IMR-90 (cell line): ENCODE results near the gene ETFA.

ENCODE experiments used
- CHD1 ChIP-seq: IDR thresholded peaks from 2 replicates; pipeline ENCODE4 v1.6.1; 2012; ENCODE audit warnings: low read depth, low read length, improper control_type of control experiment
- MXI1 ChIP-seq: IDR thresholded peaks from 2 replicates; pipeline ENCODE4 v1.6.1; 2012; ENCODE audit warnings: low read depth, mild to moderate bottlenecking, low read length, moderate library complexity, borderline replicate concordance
- POLR2A ChIP-seq: IDR thresholded peaks from 2 replicates; pipeline ENCODE4 v1.6.1; 2012; ENCODE audit warnings: mild to moderate bottlenecking, low read depth, low read length
- RAD21 ChIP-seq: IDR thresholded peaks from 2 replicates; pipeline ENCODE4 v1.6.1; 2012; ENCODE audit warnings: low read length, improper control_type of control experiment
- RFX5 ChIP-seq: IDR thresholded peaks from 2 replicates; pipeline ENCODE4 v1.8.0; 2012; ENCODE audit warnings: low read depth, mild to moderate bottlenecking, low read length, moderate library complexity
- SMC3 ChIP-seq: fragments of 150-350 bp; IDR thresholded peaks from 2 replicates; pipeline ENCODE4 v1.6.1; 2016; ENCODE audit warnings: low read depth, mild to moderate bottlenecking, antibody characterized with exemption, low read length, moderate library complexity
- TF ChIP-seq, protein P1 (sequence below): conservative IDR thresholded peaks from 2 replicates; pipeline ENCODE4 v1.5.1; 2012; ENCODE audit warnings: mild to moderate bottlenecking, low read depth, low read length, improper control_type of control experiment
- TF ChIP-seq, protein P2 (sequence below): fragments of 150-350 bp; IDR thresholded peaks from 2 replicates; pipeline ENCODE4 v1.6.1; 2017; ENCODE audit warnings: mild to moderate bottlenecking, antibody characterized with exemption, low read length, low read depth

DNA sequence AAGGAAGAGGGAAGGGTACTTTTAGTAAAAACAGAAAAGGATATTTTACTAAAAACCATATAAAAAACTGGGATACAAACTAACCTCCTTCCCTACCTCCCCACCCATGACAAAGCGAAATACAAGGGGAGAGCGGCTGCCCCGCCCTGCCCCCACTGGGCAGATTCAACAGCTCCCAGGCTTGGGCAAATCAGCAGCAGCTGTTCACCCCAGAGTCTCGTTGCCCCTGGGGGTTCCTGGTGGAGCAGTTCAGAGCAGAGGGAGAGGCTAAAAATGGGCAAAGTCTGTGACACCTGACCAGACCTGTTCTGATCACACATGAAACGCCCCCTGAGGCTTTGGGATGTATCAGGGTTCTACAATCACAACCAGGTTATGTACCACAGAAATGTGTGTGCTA, 2.5 kb upstream of the ETFA start:
- TF ChIP-seq, protein P1, sequence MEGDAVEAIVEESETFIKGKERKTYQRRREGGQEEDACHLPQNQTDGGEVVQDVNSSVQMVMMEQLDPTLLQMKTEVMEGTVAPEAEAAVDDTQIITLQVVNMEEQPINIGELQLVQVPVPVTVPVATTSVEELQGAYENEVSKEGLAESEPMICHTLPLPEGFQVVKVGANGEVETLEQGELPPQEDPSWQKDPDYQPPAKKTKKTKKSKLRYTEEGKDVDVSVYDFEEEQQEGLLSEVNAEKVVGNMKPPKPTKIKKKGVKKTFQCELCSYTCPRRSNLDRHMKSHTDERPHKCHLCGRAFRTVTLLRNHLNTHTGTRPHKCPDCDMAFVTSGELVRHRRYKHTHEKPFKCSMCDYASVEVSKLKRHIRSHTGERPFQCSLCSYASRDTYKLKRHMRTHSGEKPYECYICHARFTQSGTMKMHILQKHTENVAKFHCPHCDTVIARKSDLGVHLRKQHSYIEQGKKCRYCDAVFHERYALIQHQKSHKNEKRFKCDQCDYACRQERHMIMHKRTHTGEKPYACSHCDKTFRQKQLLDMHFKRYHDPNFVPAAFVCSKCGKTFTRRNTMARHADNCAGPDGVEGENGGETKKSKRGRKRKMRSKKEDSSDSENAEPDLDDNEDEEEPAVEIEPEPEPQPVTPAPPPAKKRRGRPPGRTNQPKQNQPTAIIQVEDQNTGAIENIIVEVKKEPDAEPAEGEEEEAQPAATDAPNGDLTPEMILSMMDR = no peak
- no peak for TF ChIP-seq RFX5
- no peak for TF ChIP-seq MXI1
- TF ChIP-seq, protein P2, sequence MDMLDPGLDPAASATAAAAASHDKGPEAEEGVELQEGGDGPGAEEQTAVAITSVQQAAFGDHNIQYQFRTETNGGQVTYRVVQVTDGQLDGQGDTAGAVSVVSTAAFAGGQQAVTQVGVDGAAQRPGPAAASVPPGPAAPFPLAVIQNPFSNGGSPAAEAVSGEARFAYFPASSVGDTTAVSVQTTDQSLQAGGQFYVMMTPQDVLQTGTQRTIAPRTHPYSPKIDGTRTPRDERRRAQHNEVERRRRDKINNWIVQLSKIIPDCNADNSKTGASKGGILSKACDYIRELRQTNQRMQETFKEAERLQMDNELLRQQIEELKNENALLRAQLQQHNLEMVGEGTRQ = no peak
- no peak for TF ChIP-seq CHD1
- no peak for TF ChIP-seq POLR2A
- TF ChIP-seq SMC3 = no peak
- no peak for TF ChIP-seq RAD21
